Transverse colon (tissue), 4 donors: Measurements from ENCODE around the gene LRRC58. TPM values are rescaled to one million over a fixed set of nuclear protein-coding genes. Genes with fewer than 3 reads are reported as not detected.

ENCODE experiments used
- DNase-seq: peaks from one replicate; pipeline ENCODE4 v3.0.0-alpha.2; 2019
- H3K27ac ChIP-seq, 4 donors: fragments of 200-600 bp; sonication (generic); 2 replicates each; pipeline ENCODE4 v1.5.1; 2016 to 2018; ENCODE audit warnings: inconsistent platforms in 4 of 4
- H3K27me3 ChIP-seq: fragments of 200-600 bp; sonication (generic); 2 replicates; pipeline ENCODE4 v1.5.1; 2017; ENCODE audit warnings: inconsistent platforms
- H3K36me3 ChIP-seq, 4 donors: fragments of 200-600 bp; sonication (generic); 2 replicates each; pipeline ENCODE4 v1.5.1; 2017 to 2019; ENCODE audit warnings: inconsistent platforms in 4 of 4
- H3K4me1 ChIP-seq, 4 donors: fragments of 200-600 bp; sonication (generic); 2 replicates each; pipeline ENCODE4 v1.5.1; 2017 to 2020; ENCODE audit warnings: inconsistent platforms in 4 of 4
- H3K4me3 ChIP-seq, 4 donors: fragments of 200-600 bp; sonication (generic); 1 replicate in 1 of 4; 2 replicates in 3 of 4; pipeline versions ENCODE4 v1.5.1 to v1.6.1; 2017 to 2019; ENCODE audit warnings: inconsistent platforms in 4 of 4
- H3K9me3 ChIP-seq, 2 donors: fragments of 200-600 bp; sonication (generic); 2 replicates each; pipeline ENCODE4 v1.5.1; 2017 to 2019; ENCODE audit warnings: inconsistent platforms in 2 of 2
- EP300 ChIP-seq: sonication (generic); formaldehyde crosslinking; IDR thresholded peaks from one replicate; pipeline ENCODE4 v1.6.1; 2017; ENCODE audit warnings: antibody characterized with exemption, low read depth
- POLR2A ChIP-seq: fragments of 450-650 bp; IDR thresholded peaks from one replicate; pipeline ENCODE4 v1.6.1; 2016; ENCODE audit warnings: antibody characterized with exemption, mild to moderate bottlenecking, moderate library complexity
- POLR2AphosphoS5 ChIP-seq, 3 donors: sonication (generic); formaldehyde crosslinking; IDR thresholded peaks; one replicate each; pipeline ENCODE4 v1.6.1; 2016; ENCODE audit warnings: antibody characterized with exemption in 3 of 3
- WGBS, 2 donors: methylation state at CpG; one replicate each; pipeline ENCODE4 v1.1.5; 2018; ENCODE audit warnings: low coverage in 1 of 2; 5-methylcytosine and 5-hydroxymethylcytosine counted together
- in situ Hi-C, 4 donors: fragments of 200-750 bp; cut with MboI; loops; one replicate each; pipeline versions ENCODE4 v1.15.0 to v1.15.1; 2017; ENCODE audit warnings: low sequenced_read_pairs in 3 of 4, low pct_ligation_motif_present in 1 of 4, low pct_unique_long_range_greater_than_20kb in 1 of 4
- intact Hi-C: fragments of 100-400 bp; cut with DNase I; formaldehyde crosslinking; loops from one replicate; pipeline ENCODE4 v1.15.1; 2023; ENCODE audit warnings: low total_unique reads
- total RNA-seq, 4 donors: library from RNA; depleted of rRNA; stranded (reverse); fragments of >200 nt; gene quantifications; one replicate each; pipeline ENCODE4 v1.1.0, GENCODE V29; 2016
- TF ChIP-seq, protein P1 (sequence below), 5 experiments: fragments of 200-600 bp in 3 of 5; fragments of 450-650 bp in 2 of 5; sonication (generic) in 3 of 5; IDR thresholded peaks; 1 replicate in 2 of 5; 2 replicates in 3 of 5; pipeline ENCODE4 v1.5.1; 2016 to 2017; ENCODE audit warnings: antibody characterized with exemption in 5 of 5, inconsistent platforms in 3 of 5, mild to moderate bottlenecking in 2 of 5, moderate library complexity in 1 of 5

Gene LRRC58
- total RNA-seq, 4 donors from 2014 or later: 7.9 to 23.2 (median 15.2) TPM

DNA sequence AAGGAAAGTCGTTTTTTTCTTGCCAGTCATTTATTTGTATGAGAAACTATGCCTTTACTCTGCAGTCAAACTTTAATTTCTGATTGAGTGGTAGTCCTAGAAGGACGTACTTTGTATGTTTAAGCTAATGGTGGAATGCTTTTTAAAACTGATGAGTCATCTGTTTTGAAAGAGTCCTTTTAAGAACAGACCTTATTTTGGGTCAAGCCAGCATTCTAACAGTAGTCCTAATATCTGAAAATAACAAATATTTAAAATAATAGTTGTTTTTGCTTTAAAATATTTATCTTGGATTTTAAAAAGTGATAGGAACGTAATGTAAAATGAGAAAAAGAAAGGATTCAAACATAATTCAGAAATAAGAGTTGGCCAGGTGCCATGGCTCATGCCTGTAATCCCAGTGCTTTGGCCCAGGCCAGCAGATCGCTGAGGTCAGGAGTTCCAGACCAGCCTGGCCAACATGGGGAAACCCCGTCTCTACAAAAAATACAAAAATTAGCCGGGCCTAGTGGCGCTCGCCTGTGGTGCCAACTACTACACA is 1.3 kb upstream of the LRRC58 start:
- Histone ChIP-seq H3K27me3 (no peaks in the 10 kb centered on the region), H3K27ac (peak overlapping the region; percentile 87 to 96 (median 91)), H3K9me3 (no peaks in the 10 kb centered on the region), H3K4me3 (peak overlapping the region in 2 of 4 donors; percentile 61 to 74), H3K36me3 (no peaks in the 10 kb centered on the region), H3K4me1 (peaks cover 3 to 31% (median 14%) of the 10 kb centered on the region in 4 donors)
- WGBS, 2 donors: 48 to 61% methylated on average over 8 of the region's 8 CpGs
- DNase-seq: peak; percentile 12
- in situ Hi-C loops: loop anchor here in 1 of 4 donors (25.0 kb wide), 1 partner anchor 863 kb away; the partner anchor contains the start of gene TIMMDC1
- TF ChIP-seq POLR2A (no peak), EP300 (no peak), POLR2AphosphoS5 (IDR thresholded peaks at IDR 0.05) (no peak)
- TF ChIP-seq, protein P1, sequence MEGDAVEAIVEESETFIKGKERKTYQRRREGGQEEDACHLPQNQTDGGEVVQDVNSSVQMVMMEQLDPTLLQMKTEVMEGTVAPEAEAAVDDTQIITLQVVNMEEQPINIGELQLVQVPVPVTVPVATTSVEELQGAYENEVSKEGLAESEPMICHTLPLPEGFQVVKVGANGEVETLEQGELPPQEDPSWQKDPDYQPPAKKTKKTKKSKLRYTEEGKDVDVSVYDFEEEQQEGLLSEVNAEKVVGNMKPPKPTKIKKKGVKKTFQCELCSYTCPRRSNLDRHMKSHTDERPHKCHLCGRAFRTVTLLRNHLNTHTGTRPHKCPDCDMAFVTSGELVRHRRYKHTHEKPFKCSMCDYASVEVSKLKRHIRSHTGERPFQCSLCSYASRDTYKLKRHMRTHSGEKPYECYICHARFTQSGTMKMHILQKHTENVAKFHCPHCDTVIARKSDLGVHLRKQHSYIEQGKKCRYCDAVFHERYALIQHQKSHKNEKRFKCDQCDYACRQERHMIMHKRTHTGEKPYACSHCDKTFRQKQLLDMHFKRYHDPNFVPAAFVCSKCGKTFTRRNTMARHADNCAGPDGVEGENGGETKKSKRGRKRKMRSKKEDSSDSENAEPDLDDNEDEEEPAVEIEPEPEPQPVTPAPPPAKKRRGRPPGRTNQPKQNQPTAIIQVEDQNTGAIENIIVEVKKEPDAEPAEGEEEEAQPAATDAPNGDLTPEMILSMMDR (IDR thresholded peaks at IDR 0.05): no peak
- intact Hi-C loops: no loop called here

DNA sequence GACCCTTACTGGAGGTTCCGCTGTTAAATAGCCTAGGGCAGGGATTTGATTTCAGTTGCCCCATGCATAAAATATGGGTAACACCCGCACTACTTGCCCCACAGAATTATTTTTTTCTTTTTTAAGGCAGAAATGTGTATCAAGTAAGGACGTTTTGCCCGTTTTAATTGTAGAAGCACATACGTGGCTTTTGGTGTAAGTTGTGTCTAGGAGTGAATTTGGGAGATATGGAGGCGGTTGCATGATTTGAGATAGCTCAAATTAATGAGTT is 636 bp upstream of the LRRC58 start:
- H3K4me1 ChIP-seq: peaks cover 3 to 35% (median 14%) of the 10 kb centered on the region in 4 donors
- H3K27ac ChIP-seq: peak overlapping the region; percentile 87 to 96 (median 91)
- in situ Hi-C loops: loop anchor here in 1 of 4 donors (25.0 kb wide), 1 partner anchor 862 kb away; the partner anchor contains the start of gene TIMMDC1
- 4 to 6% methylated on average over 4 to 6 of the region's 6 CpGs for WGBS, 2 donors
- no peaks in the 10 kb centered on the region for H3K9me3 ChIP-seq
- H3K36me3 ChIP-seq: no peaks in the 10 kb centered on the region
- intact Hi-C loops: loop anchor here (5.0 to 10.0 kb wide), 2 partner anchors 105 to 252 kb away; no protein-coding TSS in a partner anchor
- TF ChIP-seq POLR2AphosphoS5 (IDR thresholded peaks at IDR 0.05) (no peak), EP300 (no peak), POLR2A (no peak)
- TF ChIP-seq, protein P1 (IDR thresholded peaks at IDR 0.05): no peak
- H3K4me3 ChIP-seq: peak overlapping the region; percentile 42 to 85 (median 68)
- DNase-seq: no peak
- H3K27me3 ChIP-seq: no peaks in the 10 kb centered on the region

DNA sequence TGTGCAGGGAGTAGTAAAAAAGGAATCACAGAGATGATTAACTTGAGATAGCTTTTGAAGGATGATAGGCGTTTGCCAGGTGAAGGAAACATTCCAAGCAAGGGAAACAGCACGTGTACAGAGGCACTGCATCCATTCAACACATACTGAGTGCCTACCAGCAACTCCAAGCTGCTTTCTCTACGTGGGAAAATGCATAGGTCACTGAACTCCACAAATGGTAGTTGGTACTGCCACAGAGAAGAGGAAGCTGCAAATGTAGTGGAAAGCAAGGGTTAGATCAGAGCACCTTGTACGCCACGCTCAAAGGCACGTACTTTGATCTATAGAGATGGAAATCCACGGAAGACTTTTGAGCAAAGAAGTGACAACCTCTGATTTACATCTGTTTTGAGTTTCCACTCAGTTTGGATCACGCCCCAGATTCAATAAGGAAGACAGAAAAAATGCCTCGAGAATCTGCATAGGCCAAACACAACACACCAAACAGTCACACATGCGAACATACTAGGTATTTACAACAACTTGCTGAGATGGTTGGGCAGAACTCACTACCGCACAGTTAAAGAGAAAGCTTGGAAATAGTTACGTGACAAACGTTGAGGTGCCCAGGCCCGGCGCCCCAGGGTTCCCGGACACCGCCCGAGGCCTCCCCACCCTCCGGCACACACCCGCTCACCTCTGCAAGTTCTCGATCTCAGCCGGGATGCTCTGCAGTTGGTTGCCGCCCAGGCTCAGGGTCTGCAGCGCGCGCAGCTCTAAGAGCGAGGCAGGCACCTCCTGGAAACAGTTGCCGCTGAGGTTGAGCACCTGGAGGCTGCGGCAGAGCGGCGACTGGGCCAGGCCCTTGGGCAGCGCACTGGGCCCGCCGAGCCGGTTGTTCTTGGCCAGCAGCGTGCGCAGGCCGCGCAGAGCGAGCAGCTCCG is 826 bp downstream of the LRRC58 start:
- no peaks in the 10 kb centered on the region for H3K27me3 ChIP-seq
- H3K4me3 ChIP-seq: peak overlapping the region; percentile 42 to 85 (median 68)
- H3K36me3 ChIP-seq: no peaks in the 10 kb centered on the region
- DNase-seq: no peak
- intact Hi-C loops: loop anchor here (5.0 to 10.0 kb wide), 2 partner anchors 104 to 251 kb away; no protein-coding TSS in a partner anchor
- TF ChIP-seq, protein P1 (IDR thresholded peaks at IDR 0.05): no peak
- TF ChIP-seq POLR2A (no peak), EP300 (no peak), POLR2AphosphoS5 (IDR thresholded peaks at IDR 0.05) (no peak)
- in situ Hi-C loops: no loop called here
- H3K4me1 ChIP-seq: peaks cover 3 to 41% (median 14%) of the 10 kb centered on the region in 4 donors
- H3K27ac ChIP-seq: peak overlapping the region; percentile 87 to 96 (median 91)
- H3K9me3 ChIP-seq: no peaks in the 10 kb centered on the region
- 1 to 3% methylated on average over 5 to 29 of the region's 41 CpGs for WGBS, 2 donors

DNA sequence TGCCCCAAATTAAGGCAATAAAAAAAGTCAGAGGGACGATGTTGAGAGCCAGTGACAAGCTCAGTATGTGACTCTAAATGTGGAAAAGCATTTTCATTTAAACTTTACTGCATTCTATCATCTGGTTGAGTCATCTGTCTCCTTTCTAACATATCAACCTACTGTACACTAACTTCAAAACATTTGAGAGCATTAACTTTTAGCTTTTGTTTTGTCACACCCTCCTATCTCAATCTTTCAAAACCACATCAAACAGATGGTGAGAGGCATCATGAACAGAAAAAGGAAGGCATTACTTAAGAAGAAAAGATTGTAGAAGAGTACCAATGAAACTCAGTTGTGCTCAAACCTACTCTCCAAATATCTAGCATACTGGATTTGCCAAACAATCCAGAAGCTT is 4.8 kb downstream of the LRRC58 start:
- TF ChIP-seq EP300 (no peak), POLR2AphosphoS5 (IDR thresholded peaks at IDR 0.05) (no peak), POLR2A (no peak)
- TF ChIP-seq, protein P1 (IDR thresholded peaks at IDR 0.05): no peak
- Histone ChIP-seq H3K4me3 (no peak overlapping the region), H3K27me3 (no peaks in the 10 kb centered on the region), H3K36me3 (no peaks in the 10 kb centered on the region), H3K27ac (no peak overlapping the region), H3K4me1 (peaks cover 3 to 29% (median 8%) of the 10 kb centered on the region in 4 donors), H3K9me3 (peaks cover 5 to 7% of the 10 kb centered on the region in 2 donors)
- 17 to 56% methylated on average over 1 of the region's 1 CpG for WGBS, 2 donors
- no peak for DNase-seq
- intact Hi-C loops: loop anchor here (10.0 kb wide), 1 partner anchor 100 kb away; no protein-coding TSS in a partner anchor
- in situ Hi-C loops: no loop called here
